ENCODE measurements around the gene C14orf93. TPM values are rescaled to one million over a fixed set of nuclear protein-coding genes. Genes with fewer than 3 reads are reported as not detected.

Gene C14orf93
- total and polyA plus RNA-seq, 9 of the 15 experiments (the other 6 are each of a cell fraction or from before 2014, with no cell fraction given): 2.2 to 22.4 (median 16.1) TPM

DNA sequence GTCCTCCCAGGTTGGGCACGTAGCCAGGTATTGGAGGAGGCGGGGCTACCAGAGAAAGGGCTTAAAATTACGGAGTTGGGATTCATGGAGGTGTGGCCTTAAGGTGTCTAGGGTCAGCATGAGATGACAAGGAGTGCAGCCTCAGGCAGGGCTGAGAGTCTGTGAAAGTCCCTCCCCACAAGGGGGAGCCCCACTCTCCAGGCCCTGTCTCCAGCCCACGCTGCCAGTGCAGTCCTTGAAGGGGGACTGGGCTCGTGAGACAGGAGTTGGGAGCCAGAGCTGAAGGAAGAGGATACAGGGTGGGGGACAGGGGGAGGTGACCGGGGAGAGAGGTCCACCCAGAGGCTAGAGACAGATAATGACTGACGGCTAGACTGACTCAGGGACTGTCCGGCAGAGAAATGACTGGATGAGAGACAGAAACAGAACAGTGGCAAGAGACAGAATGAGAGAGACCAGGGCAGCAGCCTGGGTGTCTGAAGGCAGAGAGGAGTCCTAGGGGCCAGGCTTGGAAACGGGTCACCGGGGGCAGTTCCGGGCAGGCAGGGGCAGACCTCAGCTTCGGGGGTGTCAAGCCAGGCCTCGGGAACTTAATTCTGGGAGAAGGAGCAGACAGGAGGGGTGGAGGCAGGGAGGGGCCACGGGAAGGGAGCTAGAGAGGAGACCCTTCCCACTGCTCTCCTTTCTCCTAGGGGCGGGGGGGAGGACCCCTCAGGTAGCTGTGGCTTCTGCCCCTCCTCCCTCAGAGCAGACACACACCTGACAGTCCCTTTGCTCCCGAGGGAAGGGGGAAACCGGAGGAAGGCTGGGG is 46.4 kb upstream of the C14orf93 start (continued):
- TF ChIP-seq U2AF1 (optimal IDR thresholded peaks at IDR 0.05; ENCODE audit: low read depth, low read length) (no peak), KAT8 (IDR thresholded peaks at IDR 0.05; ENCODE audit: low read depth) (no peak), BRCA1 (IDR thresholded peaks at IDR 0.05) (no peak), BRCA1 (CRISPR knock-in tag; IDR thresholded peaks at IDR 0.05) (no peak), SIN3A (IDR thresholded peaks at IDR 0.05; ENCODE audit: borderline replicate concordance in 2 of 2, control insufficient read depth in 1 of 2, low read depth in 2 of 2, low read length in 2 of 2) (peak in 1 of 2 experiments; percentile 48; a peak in 2 of 4 replicates), CCNT2 (IDR thresholded peaks at IDR 0.05; ENCODE audit: borderline replicate concordance, extremely low read depth, insufficient read length, low read depth, low read length) (no peak), RUNX1 (IDR thresholded peaks at IDR 0.05; ENCODE audit: low read depth) (no peak), RHOXF2B (CRISPR knock-in tag; conservative IDR thresholded peaks at IDR 0.05) (no peak), SMAD4 (CRISPR knock-in tag; conservative IDR thresholded peaks at IDR 0.05) (peak; percentile 78)
- TF ChIP-seq, protein P1, sequence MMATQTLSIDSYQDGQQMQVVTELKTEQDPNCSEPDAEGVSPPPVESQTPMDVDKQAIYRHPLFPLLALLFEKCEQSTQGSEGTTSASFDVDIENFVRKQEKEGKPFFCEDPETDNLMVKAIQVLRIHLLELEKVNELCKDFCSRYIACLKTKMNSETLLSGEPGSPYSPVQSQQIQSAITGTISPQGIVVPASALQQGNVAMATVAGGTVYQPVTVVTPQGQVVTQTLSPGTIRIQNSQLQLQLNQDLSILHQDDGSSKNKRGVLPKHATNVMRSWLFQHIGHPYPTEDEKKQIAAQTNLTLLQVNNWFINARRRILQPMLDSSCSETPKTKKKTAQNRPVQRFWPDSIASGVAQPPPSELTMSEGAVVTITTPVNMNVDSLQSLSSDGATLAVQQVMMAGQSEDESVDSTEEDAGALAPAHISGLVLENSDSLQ (IDR thresholded peaks at IDR 0.05): peak; percentile 92
- TF ChIP-seq, protein P2, sequence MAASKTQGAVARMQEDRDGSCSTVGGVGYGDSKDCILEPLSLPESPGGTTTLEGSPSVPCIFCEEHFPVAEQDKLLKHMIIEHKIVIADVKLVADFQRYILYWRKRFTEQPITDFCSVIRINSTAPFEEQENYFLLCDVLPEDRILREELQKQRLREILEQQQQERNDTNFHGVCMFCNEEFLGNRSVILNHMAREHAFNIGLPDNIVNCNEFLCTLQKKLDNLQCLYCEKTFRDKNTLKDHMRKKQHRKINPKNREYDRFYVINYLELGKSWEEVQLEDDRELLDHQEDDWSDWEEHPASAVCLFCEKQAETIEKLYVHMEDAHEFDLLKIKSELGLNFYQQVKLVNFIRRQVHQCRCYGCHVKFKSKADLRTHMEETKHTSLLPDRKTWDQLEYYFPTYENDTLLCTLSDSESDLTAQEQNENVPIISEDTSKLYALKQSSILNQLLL (CRISPR knock-in tag; IDR thresholded peaks at IDR 0.05; ENCODE audit: borderline replicate concordance): no peak
- TF ChIP-seq, protein P3, sequence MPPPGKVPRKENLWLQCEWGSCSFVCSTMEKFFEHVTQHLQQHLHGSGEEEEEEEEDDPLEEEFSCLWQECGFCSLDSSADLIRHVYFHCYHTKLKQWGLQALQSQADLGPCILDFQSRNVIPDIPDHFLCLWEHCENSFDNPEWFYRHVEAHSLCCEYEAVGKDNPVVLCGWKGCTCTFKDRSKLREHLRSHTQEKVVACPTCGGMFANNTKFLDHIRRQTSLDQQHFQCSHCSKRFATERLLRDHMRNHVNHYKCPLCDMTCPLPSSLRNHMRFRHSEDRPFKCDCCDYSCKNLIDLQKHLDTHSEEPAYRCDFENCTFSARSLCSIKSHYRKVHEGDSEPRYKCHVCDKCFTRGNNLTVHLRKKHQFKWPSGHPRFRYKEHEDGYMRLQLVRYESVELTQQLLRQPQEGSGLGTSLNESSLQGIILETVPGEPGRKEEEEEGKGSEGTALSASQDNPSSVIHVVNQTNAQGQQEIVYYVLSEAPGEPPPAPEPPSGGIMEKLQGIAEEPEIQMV (tag; conservative IDR thresholded peaks at IDR 0.05; ENCODE audit: low read depth): no peak
